ENCODE data around the gene BRAF. TPM values are rescaled to one million over a fixed set of nuclear protein-coding genes. Genes with fewer than 3 reads are reported as not detected.

BRAF gene
- total RNA-seq, 4 donors from 2014 or later, result 20.9 to 51.8 (median 34.8) TPM

DNA sequence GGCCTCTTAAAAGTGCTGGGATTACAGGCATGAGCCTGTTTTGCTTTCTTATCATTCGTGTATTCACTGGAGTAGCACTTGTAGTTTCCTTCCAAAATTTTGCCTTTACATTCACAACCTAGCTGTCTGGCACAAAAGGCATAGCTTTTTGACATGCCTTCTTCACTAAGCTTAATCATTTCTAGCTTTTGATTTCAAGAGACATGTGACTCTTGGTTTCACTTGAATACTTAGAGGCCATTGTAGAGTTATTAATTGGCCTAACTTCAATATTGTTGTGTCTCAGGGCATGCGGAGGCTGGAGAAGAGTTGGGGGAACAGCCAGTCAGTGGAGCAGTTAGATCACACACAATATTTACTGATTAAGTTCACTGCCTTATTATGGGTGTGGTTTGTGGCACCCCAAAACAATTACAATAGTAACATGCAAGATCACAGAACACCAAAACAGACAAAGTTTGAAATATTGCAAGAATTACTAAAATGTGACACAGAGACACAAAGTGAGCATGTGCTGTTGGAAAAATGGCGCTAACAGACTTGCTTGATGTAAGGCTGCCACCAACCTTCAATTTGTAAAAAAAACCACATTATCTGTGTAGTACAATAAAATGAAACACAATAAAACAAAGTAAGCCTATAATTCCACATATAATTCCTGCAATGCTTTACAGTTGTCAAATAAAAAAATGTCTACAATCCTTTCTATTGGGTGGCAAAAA, 43.1 kb downstream of the BRAF start:
- H3K9me3 ChIP-seq, result no peaks in the 10 kb centered on the region
- no peak overlapping the region for H3K4me3 ChIP-seq
- TF ChIP-seq EP300 (IDR thresholded peaks at IDR 0.05; ENCODE audit: low read depth) (no peak), POLR2AphosphoS5 (IDR thresholded peaks at IDR 0.05) (no peak), POLR2A (IDR thresholded peaks at IDR 0.05) (no peak)
- TF ChIP-seq, protein P1, sequence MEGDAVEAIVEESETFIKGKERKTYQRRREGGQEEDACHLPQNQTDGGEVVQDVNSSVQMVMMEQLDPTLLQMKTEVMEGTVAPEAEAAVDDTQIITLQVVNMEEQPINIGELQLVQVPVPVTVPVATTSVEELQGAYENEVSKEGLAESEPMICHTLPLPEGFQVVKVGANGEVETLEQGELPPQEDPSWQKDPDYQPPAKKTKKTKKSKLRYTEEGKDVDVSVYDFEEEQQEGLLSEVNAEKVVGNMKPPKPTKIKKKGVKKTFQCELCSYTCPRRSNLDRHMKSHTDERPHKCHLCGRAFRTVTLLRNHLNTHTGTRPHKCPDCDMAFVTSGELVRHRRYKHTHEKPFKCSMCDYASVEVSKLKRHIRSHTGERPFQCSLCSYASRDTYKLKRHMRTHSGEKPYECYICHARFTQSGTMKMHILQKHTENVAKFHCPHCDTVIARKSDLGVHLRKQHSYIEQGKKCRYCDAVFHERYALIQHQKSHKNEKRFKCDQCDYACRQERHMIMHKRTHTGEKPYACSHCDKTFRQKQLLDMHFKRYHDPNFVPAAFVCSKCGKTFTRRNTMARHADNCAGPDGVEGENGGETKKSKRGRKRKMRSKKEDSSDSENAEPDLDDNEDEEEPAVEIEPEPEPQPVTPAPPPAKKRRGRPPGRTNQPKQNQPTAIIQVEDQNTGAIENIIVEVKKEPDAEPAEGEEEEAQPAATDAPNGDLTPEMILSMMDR (IDR thresholded peaks at IDR 0.05), result no peak
- H3K27me3 ChIP-seq, result no peaks in the 10 kb centered on the region
- DNase-seq, result no peak
- peaks cover 4 to 25% (median 5%) of the 10 kb centered on the region in 4 donors for H3K4me1 ChIP-seq
- intact Hi-C loops (cut with DNase I; ENCODE audit: low total_unique reads), result no loop called here
- in situ Hi-C loops (cut with MboI; ENCODE audit: low pct_ligation_motif_present in 1 of 4, low pct_unique_long_range_greater_than_20kb in 1 of 4, low sequenced_read_pairs in 3 of 4), result no loop called here
- no peak overlapping the region for H3K27ac ChIP-seq
- WGBS, 2 donors (ENCODE audit: low coverage in 1 of 2), result 81 to 84% methylated on average over 2 to 3 of the region's 3 CpGs
- no peaks in the 10 kb centered on the region for H3K36me3 ChIP-seq

DNA sequence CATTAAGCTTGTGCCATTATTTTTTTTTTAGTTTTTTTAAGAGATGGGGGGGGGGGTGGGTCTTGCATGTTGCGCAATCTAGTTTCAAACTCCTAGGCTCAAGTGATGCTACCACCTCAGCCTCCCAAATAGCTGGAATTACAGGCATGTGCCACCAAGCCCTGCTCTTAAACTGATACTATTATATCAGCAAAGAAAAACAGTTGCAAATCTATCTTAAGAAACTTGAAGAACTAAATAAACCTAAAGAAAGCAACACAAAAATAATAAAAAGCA, 47.5 kb downstream of the BRAF start:
- H3K27me3 ChIP-seq, result no peaks in the 10 kb centered on the region
- H3K4me3 ChIP-seq, result no peak overlapping the region
- H3K36me3 ChIP-seq, result no peaks in the 10 kb centered on the region
- peaks cover 0 to 11% (median 6%) of the 10 kb centered on the region in 4 donors for H3K4me1 ChIP-seq
- no peaks in the 10 kb centered on the region for H3K9me3 ChIP-seq
- intact Hi-C loops (cut with DNase I; ENCODE audit: low total_unique reads) (no loop called here), in situ Hi-C loops (cut with MboI; ENCODE audit: low pct_ligation_motif_present in 1 of 4, low pct_unique_long_range_greater_than_20kb in 1 of 4, low sequenced_read_pairs in 3 of 4) (no loop called here)
- TF ChIP-seq POLR2A (IDR thresholded peaks at IDR 0.05) (no peak), EP300 (IDR thresholded peaks at IDR 0.05; ENCODE audit: low read depth) (no peak), POLR2AphosphoS5 (IDR thresholded peaks at IDR 0.05) (no peak)
- TF ChIP-seq, protein P1 (IDR thresholded peaks at IDR 0.05), result no peak
- no peak overlapping the region for H3K27ac ChIP-seq
- DNase-seq, result no peak
- WGBS, 2 donors (ENCODE audit: low coverage in 1 of 2), result 100% methylated on average over 1 of the region's 1 CpG

DNA sequence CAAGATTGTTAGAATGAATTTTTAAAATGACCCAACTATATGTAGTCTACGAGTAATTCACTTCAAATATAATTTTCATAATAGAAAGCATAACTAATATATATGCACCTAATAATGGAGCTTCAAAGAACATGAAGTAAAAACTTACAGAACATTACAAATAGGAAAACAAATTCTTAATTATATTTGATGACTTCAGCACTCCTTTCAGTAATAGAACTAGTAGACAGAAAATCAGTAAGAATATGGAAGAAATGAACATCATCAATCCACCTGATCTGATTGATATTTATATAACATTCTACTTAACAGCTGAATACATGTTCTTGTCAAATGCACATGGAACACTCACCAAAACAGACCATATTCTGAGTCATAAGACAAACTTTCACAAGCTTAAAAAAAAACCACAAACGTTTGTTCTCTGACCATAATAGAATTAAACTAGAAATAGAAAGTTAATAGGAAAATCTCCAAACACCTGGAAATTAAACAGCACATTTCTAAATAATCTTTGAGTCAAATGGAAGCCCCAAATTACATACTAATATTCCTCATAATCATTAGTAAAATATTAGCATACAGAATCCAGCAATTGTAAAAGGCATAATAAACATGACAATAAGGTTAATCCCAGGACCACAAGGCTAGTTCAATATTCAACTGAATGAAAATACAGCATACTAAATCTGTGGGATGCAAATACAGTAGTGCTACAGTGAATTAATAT, 48.0 kb downstream of the BRAF start:
- in situ Hi-C loops (cut with MboI; ENCODE audit: low pct_ligation_motif_present in 1 of 4, low pct_unique_long_range_greater_than_20kb in 1 of 4, low sequenced_read_pairs in 3 of 4) (no loop called here), intact Hi-C loops (cut with DNase I; ENCODE audit: low total_unique reads) (no loop called here)
- DNase-seq, result no peak
- H3K27ac ChIP-seq, result no peak overlapping the region
- H3K4me3 ChIP-seq, result no peak overlapping the region
- 51 to 69% methylated on average over 2 of the region's 2 CpGs for WGBS, 2 donors (ENCODE audit: low coverage in 1 of 2)
- H3K36me3 ChIP-seq, result no peaks in the 10 kb centered on the region
- no peaks in the 10 kb centered on the region for H3K27me3 ChIP-seq
- TF ChIP-seq EP300 (IDR thresholded peaks at IDR 0.05; ENCODE audit: low read depth) (no peak), POLR2A (IDR thresholded peaks at IDR 0.05) (no peak), POLR2AphosphoS5 (IDR thresholded peaks at IDR 0.05) (no peak)
- TF ChIP-seq, protein P1 (IDR thresholded peaks at IDR 0.05), result no peak
- H3K4me1 ChIP-seq, result peaks cover 0 to 11% (median 5%) of the 10 kb centered on the region in 4 donors
- no peaks in the 10 kb centered on the region for H3K9me3 ChIP-seq

DNA sequence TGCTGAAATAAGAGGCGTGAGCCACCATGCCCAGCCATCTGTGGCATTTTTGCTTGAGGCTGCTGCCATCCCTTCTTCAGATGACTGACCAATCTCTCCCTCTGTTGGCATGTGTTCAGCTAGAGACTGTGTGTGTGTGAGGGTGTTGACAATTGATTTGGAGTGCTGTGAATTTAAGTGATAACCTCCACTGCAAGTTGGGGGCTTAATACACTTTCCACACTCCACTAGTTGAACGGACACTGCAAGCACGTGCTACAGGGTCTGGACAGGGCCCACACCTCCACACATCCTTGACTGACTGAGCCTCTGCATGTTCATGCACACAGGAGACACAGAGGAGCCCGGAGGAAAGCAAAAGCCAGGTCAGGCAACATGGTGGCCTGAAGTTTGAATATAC, 51.3 kb downstream of the BRAF start:
- in situ Hi-C loops (cut with MboI; ENCODE audit: low pct_ligation_motif_present in 1 of 4, low pct_unique_long_range_greater_than_20kb in 1 of 4, low sequenced_read_pairs in 3 of 4), result no loop called here
- intact Hi-C loops (cut with DNase I; ENCODE audit: low total_unique reads), result no loop called here

More for the DNA sequence above, 51.3 kb downstream of the BRAF start:
- TF ChIP-seq, protein P1 (IDR thresholded peaks at IDR 0.05), result no peak
- TF ChIP-seq POLR2AphosphoS5 (IDR thresholded peaks at IDR 0.05) (no peak), POLR2A (IDR thresholded peaks at IDR 0.05) (no peak)
- no peaks in the 10 kb centered on the region for H3K9me3 ChIP-seq
- no peaks in the 10 kb centered on the region for H3K27me3 ChIP-seq
- no peaks in the 10 kb centered on the region for H3K36me3 ChIP-seq
- H3K4me3 ChIP-seq, result no peak overlapping the region
- H3K4me1 ChIP-seq, result peaks cover 0 to 19% (median 5%) of the 10 kb centered on the region in 4 donors
- WGBS, 2 donors (ENCODE audit: low coverage in 1 of 2), result 85% methylated on average over 4 of the region's 4 CpGs; no CpG with 5 or more reads in 1 of the 2 donors
- no peak for DNase-seq
- H3K27ac ChIP-seq, result no peak overlapping the region

All from transverse colon (tissue), 4 donors.